GM12878 (cell line): ENCODE data around the gene DTX1. TPM values are rescaled to one million over a fixed set of nuclear protein-coding genes. Genes with fewer than 3 reads are reported as not detected.

ENCODE experiments used
- ATAC-seq: fragments of 200-7000 bp; cut with Tn5 transposase; 3 replicates; pipeline ENCODE4 v1.9.1; 2020; ENCODE audit warnings: mild to moderate bottlenecking, moderate library complexity
- BruUV-seq: library from RNA; stranded (reverse); fragments of 400-500 nt; replicated peaks from 2 replicates; lab custom pipeline; 2021; lab: Mats Ljungman, UMichigan
- CTCF ChIA-PET: fragments of 300-600 bp; sonication (Branson Sonifier 250); formaldehyde crosslinking; extraction: SDS; loops from one replicate; lab custom pipeline; 2021; ENCODE audit warnings: inconsistent platforms; lab: Yijun Ruan, JAX
- POLR2A ChIA-PET: fragments of 350-600 bp; formaldehyde crosslinking; extraction: SDS; loops from one replicate; lab custom pipeline; 2021; ENCODE audit warnings: inconsistent platforms; lab: Charles Lee
- RAD21 ChIA-PET: fragments of 300-600 bp; sonication (Branson Sonifier 250); formaldehyde crosslinking; loops from one replicate; lab custom pipeline; 2023; ENCODE audit warnings: antibody characterized with exemption; ENCODE audit not compliant: unreplicated experiment; lab: Charles Lee
- SMC1A ChIA-PET: fragments of 300-600 bp; sonication (Branson Sonifier 250); formaldehyde crosslinking; loops from one replicate; lab custom pipeline; 2023; ENCODE audit not compliant: unreplicated experiment, uncharacterized antibody; lab: Charles Lee
- DNase-seq: peaks from one replicate; pipeline ENCODE4 v3.0.0-alpha.2; 2011; ENCODE audit warnings: low read depth, low spot score
- FAIRE-seq: peaks from 3 replicates; lab custom pipeline; 2011; peaks lifted over from hg19 to GRCh38; lab: Jason Lieb, UNC
- H2AFZ ChIP-seq: 2 replicates; pipeline ENCODE4 v1.6.0; 2011; ENCODE audit warnings: low read depth, low read length, control low read depth; ENCODE audit not compliant: control insufficient read depth
- H3K27ac ChIP-seq: 2 replicates; pipeline ENCODE4 v1.5.1; 2011; ENCODE audit warnings: control low read depth; ENCODE audit not compliant: control insufficient read depth, insufficient read depth
- H3K27me3 ChIP-seq, 2 experiments: replicated peaks in 1 of 2; 2 replicates each; pipeline versions ENCODE4 v1.6.0 to v1.6.1; 2011; ENCODE audit warnings: low read length in 1 of 2; ENCODE audit not compliant: control insufficient read depth in 2 of 2, insufficient read depth in 2 of 2
- H3K36me3 ChIP-seq, 2 experiments: 2 replicates each; pipeline ENCODE4 v1.5.1; 2011; ENCODE audit warnings: low read length in 1 of 2; ENCODE audit not compliant: control insufficient read depth in 2 of 2, insufficient read depth in 2 of 2
- H3K4me1 ChIP-seq: 2 replicates; pipeline ENCODE4 v1.6.1; 2011; ENCODE audit warnings: mild to moderate bottlenecking, low read length, moderate library complexity, mixed read lengths; ENCODE audit not compliant: control insufficient read depth, insufficient read depth
- H3K4me2 ChIP-seq: 2 replicates; pipeline ENCODE4 v1.6.0; 2011; ENCODE audit warnings: control low read depth; ENCODE audit not compliant: control insufficient read depth, insufficient read depth
- H3K4me3 ChIP-seq: fragments of 200-600 bp; sonication (generic); 2 replicates; pipeline ENCODE4 v1.5.1; 2016
- H3K79me2 ChIP-seq: 2 replicates; pipeline ENCODE4 v1.6.0; 2011; ENCODE audit warnings: low read length; ENCODE audit not compliant: control insufficient read depth, insufficient read depth
- H3K9ac ChIP-seq: 2 replicates; pipeline ENCODE4 v1.8.0; 2011; ENCODE audit warnings: low read length, control low read depth, mixed read lengths; ENCODE audit not compliant: control insufficient read depth, insufficient read depth
- H3K9me3 ChIP-seq: replicated peaks from 3 replicates; pipeline ENCODE4 v1.5.1; 2011; ENCODE audit warnings: mild to moderate bottlenecking, low read length; ENCODE audit not compliant: control insufficient read depth, insufficient read depth
- H4K20me1 ChIP-seq: 2 replicates; pipeline ENCODE4 v1.6.0; 2011; ENCODE audit not compliant: control insufficient read depth, insufficient read depth
- CTCF ChIP-seq, 3 experiments: IDR thresholded peaks in 2 of 3; conservative IDR thresholded peaks in 1 of 3; 2 replicates each; pipeline ENCODE4 v1.5.1; 2011; ENCODE audit warnings: low read depth in 3 of 3, low read length in 3 of 3, mild to moderate bottlenecking in 3 of 3, control low read depth in 2 of 3, moderate library complexity in 2 of 3, inconsistent platforms in 1 of 3, mixed read lengths in 1 of 3; ENCODE audit not compliant: control insufficient read depth in 2 of 3, insufficient read depth in 1 of 3; ENCODE audit errors: extremely low read depth in 1 of 3
- IRF3 ChIP-seq: fragments of 450-650 bp; IDR thresholded peaks from 2 replicates; pipeline ENCODE4 v1.6.1; 2014; ENCODE audit warnings: mild to moderate bottlenecking
- MEF2B ChIP-seq: fragments of 450-650 bp; IDR thresholded peaks from 2 replicates; pipeline ENCODE4 v1.6.1; 2018; ENCODE audit warnings: mild to moderate bottlenecking, moderate library complexity; ENCODE audit not compliant: partially characterized antibody, poor library complexity, severe bottlenecking
- RUNX3 ChIP-seq: IDR thresholded peaks from 2 replicates; pipeline ENCODE4 v1.6.1; 2012; ENCODE audit warnings: low read length, inconsistent platforms
- WGBS: methylation state at CpG from one replicate; pipeline ENCODE4 v1.1.6; 2016; ENCODE audit warnings: low lambda C conversion rate; ENCODE audit not compliant: insufficient replicate concordance, insufficient coverage; ENCODE audit errors: missing lambda C conversion rate; 5-methylcytosine and 5-hydroxymethylcytosine counted together
- in situ Hi-C: fragments of 300-500 bp; cut with MboI; formaldehyde crosslinking; loops from 9 replicates; pipeline ENCODE4 v1.14.3; 2018; ENCODE audit warnings: mixed read lengths
- intact Hi-C: fragments of 100-400 bp; cut with micrococcal nuclease; formaldehyde crosslinking; loops from one replicate; pipeline ENCODE4 v1.14.2; 2022; ENCODE audit not compliant: unreplicated experiment
- polyA plus RNA-seq, 11 experiments: library from polyadenylated mRNA; depleted of rRNA in 4 of 11; unstranded in 6 of 11; stranded (reverse) in 5 of 11; fragments of >200 nt; fragmentation: Nextera tagmentation in 4 of 11; fragmentation: Illumina TruSeq in 1 of 11; extraction: Ambion mirVana in 4 of 11; extraction: Trizol in 1 of 11; gene quantifications; 1 replicate in 1 of 11; 2 replicates in 10 of 11; pipeline versions ENCODE4 v1.2.1 to v1.2.3, GENCODE V29; 2011 to 2016; ENCODE audit warnings: inconsistent platforms in 2 of 11, missing spikeins in 2 of 11, low read depth in 1 of 11
- total RNA-seq, 4 experiments: library from RNA; depleted of rRNA in 3 of 4; stranded (reverse); fragments of >200 nt in 3 of 4; fragmentation: Illumina TruSeq in 1 of 4; extraction: Trizol in 1 of 4; gene quantifications; 2 replicates each; pipeline versions ENCODE4 v1.2.1 to v1.2.3, GENCODE V29; 2013 to 2021

DTX1 gene
- total and polyA plus RNA-seq, 10 of the 15 experiments (the other 5 are each of a cell fraction or from before 2014, with no cell fraction given): 0.09 to 2.8 (median 0.66) TPM

GRCh38 chr12:113052326-113052725, 4.2 kb upstream of the DTX1 start:
- H3K9ac ChIP-seq: no peak overlapping the region
- BruUV-seq: no TSS peak
- no peaks in the 10 kb centered on the region; the same call in 1 of the 2 replicates for H3K79me2 ChIP-seq
- H2AFZ ChIP-seq: no peak overlapping the region
- no peak for DNase-seq
- H3K27ac ChIP-seq: no peak overlapping the region
- FAIRE-seq: no peak
- H3K27me3 ChIP-seq: peaks cover 0 to 5% of the 10 kb centered on the region in 2 experiments; a peak in 3 of 4 replicates
- intact Hi-C loops: no loop called here
- RAD21 ChIA-PET: interaction anchor here (1.4 to 5.2 kb wide), 4 partner anchors 41 to 119 kb away, joined by 3 to 50 read pairs (median 27); no protein-coding TSS in a partner anchor
- in situ Hi-C loops: no loop called here
- H3K4me3 ChIP-seq: no peak overlapping the region
- H4K20me1 ChIP-seq: no peaks in the 10 kb centered on the region; the same call in 1 of the 2 replicates
- no peak for ATAC-seq
- no peak overlapping the region for H3K4me2 ChIP-seq
- CTCF ChIA-PET: interaction anchor here (0.5 to 5.2 kb wide), 7 partner anchors 9 to 589 kb away, joined by 3 to 121 read pairs (median 14); no protein-coding TSS in a partner anchor
- POLR2A ChIA-PET: no interaction called here
- WGBS: 34% methylated on average over 4 of the region's 4 CpGs
- H3K9me3 ChIP-seq: no peaks in the 10 kb centered on the region
- H3K4me1 ChIP-seq: peaks cover 35% of the 10 kb centered on the region
- no peaks in the 10 kb centered on the region for H3K36me3 ChIP-seq
- SMC1A ChIA-PET: interaction anchor here (1.0 to 17.0 kb wide), 5 partner anchors 16 to 101 kb away, joined by 3 to 416 read pairs (median 5); no protein-coding TSS in a partner anchor
- TF ChIP-seq CTCF (IDR thresholded peaks at IDR 0.05 in 2 of 3, conservative IDR thresholded peaks at IDR 0.05 in 1 of 3; ENCODE audit: control insufficient read depth in 2 of 3, extremely low read depth in 1 of 3, insufficient read depth in 1 of 3, low read depth in 3 of 3, low read length in 3 of 3) (no peak), IRF3 (no peak), MEF2B (peak; percentile 21), RUNX3 (no peak)
